Measurements from ENCODE around the gene GPR17. TPM values are rescaled to one million over a fixed set of nuclear protein-coding genes. Genes with fewer than 3 reads are reported as not detected.

GPR17 gene
- total RNA-seq, 1 donor from 2014 or later: 0.18 TPM

GRCh38 chr2:127619203-127619590 lies 26.8 kb upstream of the GPR17 start:
- DNase-seq: peak; percentile 17

GRCh38 chr2:127619877-127620705 lies 25.9 kb upstream of the GPR17 start:
- Histone ChIP-seq H3K4me3 (no peak overlapping the region), H3K36me3 (no peaks in the 10 kb centered on the region), H3K27ac (no peak overlapping the region), H3K9me3 (no peaks in the 10 kb centered on the region), H3K4me1 (no peaks in the 10 kb centered on the region), H3K27me3 (ENCODE audit: low read depth) (no peaks in the 10 kb centered on the region)
- ATAC-seq (no peak), DNase-seq (peak; percentile 28)
- intact Hi-C loops (cut with DNase I): no loop called here
- TF ChIP-seq CTCF (IDR thresholded peaks at IDR 0.05): no peak

More at GRCh38 chr2:127619203-127619590, 26.8 kb upstream of the GPR17 start:
- intact Hi-C loops (cut with DNase I): no loop called here
- no peaks in the 10 kb centered on the region for H3K36me3 ChIP-seq
- H3K4me1 ChIP-seq: no peaks in the 10 kb centered on the region
- no peaks in the 10 kb centered on the region for H3K27me3 ChIP-seq (ENCODE audit: low read depth)
- no peak overlapping the region for H3K27ac ChIP-seq
- no peak for ATAC-seq
- no peak overlapping the region for H3K4me3 ChIP-seq
- H3K9me3 ChIP-seq: no peaks in the 10 kb centered on the region
- TF ChIP-seq CTCF (IDR thresholded peaks at IDR 0.05): no peak

GRCh38 chr2:127620866-127621265 lies 25.1 kb upstream of the GPR17 start:
- Histone ChIP-seq H3K4me3 (no peak overlapping the region), H3K27ac (no peak overlapping the region), H3K36me3 (no peaks in the 10 kb centered on the region), H3K9me3 (no peaks in the 10 kb centered on the region), H3K4me1 (no peaks in the 10 kb centered on the region), H3K27me3 (ENCODE audit: low read depth) (no peaks in the 10 kb centered on the region)
- DNase-seq (peak; percentile 18), ATAC-seq (no peak)
- intact Hi-C loops (cut with DNase I): no loop called here
- TF ChIP-seq CTCF (IDR thresholded peaks at IDR 0.05): no peak

GRCh38 chr2:127621981-127622431 lies 23.9 kb upstream of the GPR17 start:
- no peak for TF ChIP-seq CTCF (IDR thresholded peaks at IDR 0.05)
- intact Hi-C loops (cut with DNase I): no loop called here
- Histone ChIP-seq H3K27ac (no peak overlapping the region), H3K36me3 (no peaks in the 10 kb centered on the region), H3K9me3 (no peaks in the 10 kb centered on the region), H3K4me3 (no peak overlapping the region), H3K4me1 (no peaks in the 10 kb centered on the region), H3K27me3 (ENCODE audit: low read depth) (no peaks in the 10 kb centered on the region)
- DNase-seq (peak; percentile 16), ATAC-seq (no peak)

GRCh38 chr2:127622561-127623387 lies 23.2 kb upstream of the GPR17 start:
- Histone ChIP-seq H3K4me1 (no peaks in the 10 kb centered on the region), H3K27ac (no peak overlapping the region), H3K9me3 (no peaks in the 10 kb centered on the region), H3K36me3 (no peaks in the 10 kb centered on the region), H3K27me3 (ENCODE audit: low read depth) (no peaks in the 10 kb centered on the region), H3K4me3 (no peak overlapping the region)
- TF ChIP-seq CTCF (IDR thresholded peaks at IDR 0.05): no peak
- intact Hi-C loops (cut with DNase I): no loop called here
- ATAC-seq: no peak
- peak; percentile 29 for DNase-seq

Data from lower lobe of right lung (tissue), 2 donors.